ENCODE data around the gene HNRNPL.
"Not testable (repeated sequence)": the region's sequence is repeated elsewhere in the genome, so short reads cannot be mapped to it uniquely, and the experiment has no call there.

Gene HNRNPL

GRCh38 chr19:38829203-38829602 lies 20.6 kb downstream of the HNRNPL start:
- peak; percentile 79 for DNase-seq (ENCODE audit: low read depth)

- no peak for DNase-seq (ENCODE audit: low read depth)
Measured at GRCh38 chr19:38826856-38827551, 22.8 kb downstream of the HNRNPL start.

- not testable (repeated sequence) for DNase-seq (ENCODE audit: low read depth)
Measured at GRCh38 chr19:38825936-38826335, 23.9 kb downstream of the HNRNPL start.

- DNase-seq (ENCODE audit: low read depth) = not testable (repeated sequence)
Measured at GRCh38 chr19:38821230-38821825, 28.5 kb downstream of the HNRNPL start.

GRCh38 chr19:38819231-38819920 lies 30.4 kb downstream of the HNRNPL start:
- no peak for DNase-seq (ENCODE audit: low read depth)

- no peak for DNase-seq (ENCODE audit: low read depth)
Measured at GRCh38 chr19:38817081-38817480, 32.7 kb downstream of the HNRNPL start.

- DNase-seq (ENCODE audit: low read depth) = no peak
Measured at GRCh38 chr19:38816131-38816750, 33.5 kb downstream of the HNRNPL start.

GRCh38 chr19:38815059-38816001 lies 34.5 kb downstream of the HNRNPL start:
- no peak for DNase-seq (ENCODE audit: low read depth)

GRCh38 chr19:38813932-38814331 lies 35.9 kb downstream of the HNRNPL start:
- DNase-seq (ENCODE audit: low read depth) = not testable (repeated sequence)

GRCh38 chr19:38813323-38813722 lies 36.5 kb downstream of the HNRNPL start:
- no peak for DNase-seq (ENCODE audit: low read depth)

- no peak for DNase-seq (ENCODE audit: low read depth)
Measured at GRCh38 chr19:38812841-38813320, 36.9 kb downstream of the HNRNPL start, which contains the start of gene LGALS4. Gene LGALS4, minus strand, starts transcription at chr19:38812945. Its CDS starts 59 bp downstream, at chr19:38812886.

GRCh38 chr19:38812009-38812840 lies 37.6 kb downstream of the HNRNPL start:
- DNase-seq (ENCODE audit: low read depth) = no peak

GRCh38 chr19:38809592-38810252 lies 40.1 kb downstream of the HNRNPL start:
- DNase-seq (ENCODE audit: low read depth) = no peak

- DNase-seq (ENCODE audit: low read depth) = no peak
Measured at GRCh38 chr19:38808741-38809140, 41.0 kb downstream of the HNRNPL start.

- DNase-seq (ENCODE audit: low read depth) = not testable (repeated sequence)
Measured at GRCh38 chr19:38807374-38808098, 42.2 kb downstream of the HNRNPL start.

GRCh38 chr19:38806371-38806770 lies 43.4 kb downstream of the HNRNPL start:
- no peak for DNase-seq (ENCODE audit: low read depth)

- DNase-seq (ENCODE audit: low read depth) = no peak
Measured at GRCh38 chr19:38805180-38805579, 44.6 kb downstream of the HNRNPL start.

GRCh38 chr19:38803543-38803942 lies 46.2 kb downstream of the HNRNPL start:
- DNase-seq (ENCODE audit: low read depth) = no peak

All from fibroblast of gingiva (primary cell).